ENCODE measurements around the gene ARHGEF3.

The ARHGEF3 gene

DNA sequence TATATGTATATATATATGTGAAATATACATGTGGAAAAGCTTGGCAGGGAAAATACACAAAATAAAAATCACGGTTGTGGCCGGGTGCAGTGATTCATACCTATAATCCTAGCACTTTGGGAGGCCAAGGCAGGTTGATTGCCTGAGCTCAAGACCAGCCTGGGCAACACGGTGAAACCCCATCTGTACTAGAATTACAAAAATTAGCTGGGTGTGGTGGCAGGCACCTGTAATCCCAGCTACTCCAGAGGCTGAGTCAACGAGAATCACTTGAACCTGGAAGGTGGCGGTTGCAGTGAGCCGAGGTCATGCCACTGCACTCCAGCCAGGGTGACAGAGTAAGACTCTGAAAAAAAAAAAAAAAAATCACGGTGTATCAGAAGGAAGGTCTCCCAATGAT is 20.8 kb upstream of the ARHGEF3 start:
- TF ChIP-seq, protein P1, sequence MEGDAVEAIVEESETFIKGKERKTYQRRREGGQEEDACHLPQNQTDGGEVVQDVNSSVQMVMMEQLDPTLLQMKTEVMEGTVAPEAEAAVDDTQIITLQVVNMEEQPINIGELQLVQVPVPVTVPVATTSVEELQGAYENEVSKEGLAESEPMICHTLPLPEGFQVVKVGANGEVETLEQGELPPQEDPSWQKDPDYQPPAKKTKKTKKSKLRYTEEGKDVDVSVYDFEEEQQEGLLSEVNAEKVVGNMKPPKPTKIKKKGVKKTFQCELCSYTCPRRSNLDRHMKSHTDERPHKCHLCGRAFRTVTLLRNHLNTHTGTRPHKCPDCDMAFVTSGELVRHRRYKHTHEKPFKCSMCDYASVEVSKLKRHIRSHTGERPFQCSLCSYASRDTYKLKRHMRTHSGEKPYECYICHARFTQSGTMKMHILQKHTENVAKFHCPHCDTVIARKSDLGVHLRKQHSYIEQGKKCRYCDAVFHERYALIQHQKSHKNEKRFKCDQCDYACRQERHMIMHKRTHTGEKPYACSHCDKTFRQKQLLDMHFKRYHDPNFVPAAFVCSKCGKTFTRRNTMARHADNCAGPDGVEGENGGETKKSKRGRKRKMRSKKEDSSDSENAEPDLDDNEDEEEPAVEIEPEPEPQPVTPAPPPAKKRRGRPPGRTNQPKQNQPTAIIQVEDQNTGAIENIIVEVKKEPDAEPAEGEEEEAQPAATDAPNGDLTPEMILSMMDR (IDR thresholded peaks at IDR 0.05; ENCODE audit: borderline replicate concordance, control extremely low read depth, extremely low read depth, insufficient read depth, missing control alignments): no peak
- in situ Hi-C loops (cut with MboI; ENCODE audit: low sequenced_read_pairs, unreplicated experiment): no loop called here
- no peak for DNase-seq (ENCODE audit: low spot score)

DNA sequence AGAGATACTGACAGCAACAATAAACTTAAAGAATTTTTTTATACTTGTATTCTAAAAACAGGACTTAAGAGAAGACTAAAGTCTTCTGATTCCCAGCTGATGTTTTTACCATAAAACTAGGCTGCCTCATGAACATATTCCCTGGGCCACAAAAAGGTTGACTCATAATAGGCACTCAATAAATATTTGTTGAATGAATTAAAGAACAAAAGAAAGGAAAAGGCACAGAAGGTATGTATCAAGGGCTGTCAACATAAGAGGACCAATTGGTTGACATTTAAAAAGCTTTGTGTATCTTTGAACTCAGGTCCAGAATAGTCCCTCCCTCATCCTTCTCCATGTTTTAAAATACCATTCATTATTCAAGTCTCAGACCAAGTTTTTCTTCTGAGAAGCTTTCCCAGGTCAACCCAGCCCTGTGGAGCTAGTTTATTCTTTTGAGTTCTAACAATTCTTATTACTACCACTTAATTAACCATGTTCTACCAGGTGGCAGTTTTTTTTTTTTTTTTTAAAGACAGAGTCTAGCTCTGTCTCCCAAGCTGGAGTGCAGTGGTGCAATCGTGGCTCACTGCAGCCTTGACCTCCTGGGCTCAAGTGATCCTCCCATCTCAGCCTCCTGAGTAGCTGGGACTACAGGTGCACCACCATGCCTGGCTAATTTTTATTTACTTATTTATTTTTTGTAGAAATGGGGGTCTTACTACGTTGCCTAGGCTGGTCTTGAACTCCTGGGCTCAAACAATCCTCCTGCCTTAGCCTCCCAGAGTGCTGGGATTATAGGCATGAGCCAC is 17.5 kb upstream of the ARHGEF3 start:
- in situ Hi-C loops (cut with MboI; ENCODE audit: low sequenced_read_pairs, unreplicated experiment): no loop called here
- no peak for DNase-seq (ENCODE audit: low spot score)
- TF ChIP-seq, protein P1 (IDR thresholded peaks at IDR 0.05; ENCODE audit: borderline replicate concordance, control extremely low read depth, extremely low read depth, insufficient read depth, missing control alignments): no peak

DNA sequence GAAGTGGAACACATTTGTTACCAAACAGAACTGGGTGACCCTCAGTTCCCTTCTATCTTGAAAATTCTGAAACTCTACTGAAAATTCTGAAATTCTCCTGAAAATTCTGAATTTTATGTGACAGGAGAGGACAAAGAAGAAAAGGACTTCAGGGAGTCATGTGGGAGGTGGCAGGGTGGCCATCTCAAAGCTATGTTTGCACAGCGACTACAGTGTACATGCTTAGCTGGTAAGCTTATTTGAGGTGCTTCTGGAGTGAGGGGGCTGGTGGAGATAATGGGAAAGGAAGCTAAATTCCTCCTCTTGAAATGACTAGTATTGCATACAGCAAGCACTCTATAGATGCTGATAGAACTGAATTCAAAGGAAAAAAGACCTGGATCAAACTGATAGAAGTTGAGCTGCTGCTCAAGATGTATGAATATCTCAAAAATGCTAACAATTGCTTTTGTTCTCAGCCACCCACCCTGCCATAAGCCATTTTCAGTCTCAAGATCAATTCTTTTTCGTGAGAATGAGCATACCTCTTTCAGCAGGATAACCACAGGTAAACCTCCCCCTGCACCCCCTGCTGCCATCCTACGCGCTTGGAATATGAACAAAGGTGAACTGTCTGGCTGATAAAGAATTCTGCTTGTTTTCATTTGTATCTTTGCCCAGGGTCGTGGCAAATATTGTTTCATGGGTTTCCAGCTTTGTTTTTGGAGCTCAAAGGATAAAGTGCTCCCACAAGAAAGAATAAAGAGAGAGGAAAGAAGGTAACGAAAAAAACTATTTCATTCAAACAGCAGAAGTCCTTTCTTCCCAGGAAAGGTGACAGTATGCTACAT is 16.6 kb upstream of the ARHGEF3 start:
- DNase-seq (ENCODE audit: low spot score): no peak
- TF ChIP-seq, protein P1 (IDR thresholded peaks at IDR 0.05; ENCODE audit: borderline replicate concordance, control extremely low read depth, extremely low read depth, insufficient read depth, missing control alignments): no peak
- in situ Hi-C loops (cut with MboI; ENCODE audit: low sequenced_read_pairs, unreplicated experiment): no loop called here

DNA sequence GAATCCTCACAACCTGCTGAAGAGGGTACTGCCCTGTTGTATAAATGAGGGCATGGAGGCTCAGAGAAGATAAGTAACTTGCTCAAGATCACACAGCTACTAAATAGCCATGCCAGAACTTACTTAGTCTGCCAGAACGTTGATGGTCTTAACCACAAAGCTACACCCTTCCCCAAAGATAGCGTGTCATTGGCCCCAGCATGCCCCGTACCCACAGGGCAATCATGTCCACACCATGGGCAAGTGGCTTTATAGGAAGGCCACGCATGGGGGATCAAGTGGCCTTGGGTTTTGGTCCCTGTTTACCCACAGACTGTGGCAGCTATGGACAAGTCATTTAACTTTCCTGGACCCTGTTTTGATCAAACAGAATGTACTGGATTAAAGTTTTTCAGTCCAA is 15.9 kb upstream of the ARHGEF3 start:
- in situ Hi-C loops (cut with MboI; ENCODE audit: low sequenced_read_pairs, unreplicated experiment): no loop called here
- no peak for DNase-seq (ENCODE audit: low spot score)
- TF ChIP-seq, protein P1 (IDR thresholded peaks at IDR 0.05; ENCODE audit: borderline replicate concordance, control extremely low read depth, extremely low read depth, insufficient read depth, missing control alignments): no peak

DNA sequence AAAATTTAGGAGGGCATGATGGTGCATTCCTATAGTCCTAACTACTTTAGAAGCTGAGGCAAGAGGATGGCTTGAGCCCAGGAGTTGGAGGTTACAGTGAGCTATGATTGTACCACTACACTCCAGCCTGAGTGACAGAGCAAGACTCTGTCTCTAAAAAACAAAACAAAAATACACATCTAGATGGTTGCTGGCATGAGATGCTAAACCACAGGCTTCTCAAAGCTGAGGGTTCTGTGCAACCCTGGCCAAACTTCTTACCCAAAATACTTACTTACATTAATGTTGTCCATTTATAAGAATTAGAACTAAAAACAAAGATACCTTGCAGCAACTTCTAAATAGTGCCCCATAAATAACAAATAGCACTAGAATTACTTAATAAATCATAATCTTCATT is 14.3 kb upstream of the ARHGEF3 start:
- no peak for DNase-seq (ENCODE audit: low spot score)
- TF ChIP-seq, protein P1 (IDR thresholded peaks at IDR 0.05; ENCODE audit: borderline replicate concordance, control extremely low read depth, extremely low read depth, insufficient read depth, missing control alignments): no peak
- in situ Hi-C loops (cut with MboI; ENCODE audit: low sequenced_read_pairs, unreplicated experiment): no loop called here

DNA sequence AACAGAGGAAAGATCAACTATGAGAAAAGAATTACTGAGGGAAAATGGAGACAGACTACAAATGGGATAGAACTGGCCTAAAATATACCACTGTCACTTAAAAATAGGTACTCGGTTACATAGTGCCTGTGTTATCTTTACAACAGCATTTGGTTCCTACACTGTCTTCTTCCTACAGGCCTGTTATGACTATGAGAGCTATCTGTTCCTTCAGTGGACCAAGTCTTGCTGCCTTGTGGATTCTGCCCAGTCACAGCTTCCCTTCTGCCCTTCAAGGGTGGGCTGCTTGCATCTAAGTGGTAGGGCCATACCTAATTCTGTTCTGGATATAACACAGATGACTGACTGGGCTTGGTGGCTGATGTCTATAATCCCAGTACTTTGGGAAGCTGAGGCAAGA is 13.8 kb upstream of the ARHGEF3 start:
- in situ Hi-C loops (cut with MboI; ENCODE audit: low sequenced_read_pairs, unreplicated experiment): no loop called here
- DNase-seq (ENCODE audit: low spot score): no peak
- TF ChIP-seq, protein P1 (IDR thresholded peaks at IDR 0.05; ENCODE audit: borderline replicate concordance, control extremely low read depth, extremely low read depth, insufficient read depth, missing control alignments): no peak
